ENCODE results near the gene TM2D3. TPM values are rescaled to one million over a fixed set of nuclear protein-coding genes. Genes with fewer than 3 reads are reported as not detected.

Gene TM2D3
- total and polyA plus RNA-seq, 10 of the 15 experiments (the other 5 are each of a cell fraction or from before 2014, with no cell fraction given), result 28.3 to 84.5 (median 45.0) TPM

GRCh38 chr15:101689901-101690300 is 37.7 kb upstream of the TM2D3 start:
- H3K4me1 ChIP-seq (ENCODE audit: control insufficient read depth, insufficient read depth, low read length), result peaks cover 10% of the 10 kb centered on the region
- ChIA-PET POLR2A (no interaction called here), CTCF (no interaction called here), RAD21 (ENCODE audit: unreplicated experiment) (no interaction called here), SMC1A (ENCODE audit: uncharacterized antibody, unreplicated experiment) (no interaction called here)
- no peaks in the 10 kb centered on the region for H3K27me3 ChIP-seq (replicated peaks in 1 of 2; ENCODE audit: control insufficient read depth in 2 of 2, insufficient read depth in 2 of 2, low read length in 1 of 2)
- WGBS (ENCODE audit: insufficient coverage, insufficient replicate concordance, low lambda C conversion rate, missing lambda C conversion rate), result 99% methylated on average over 6 of the region's 6 CpGs
- TF ChIP-seq, protein P1, sequence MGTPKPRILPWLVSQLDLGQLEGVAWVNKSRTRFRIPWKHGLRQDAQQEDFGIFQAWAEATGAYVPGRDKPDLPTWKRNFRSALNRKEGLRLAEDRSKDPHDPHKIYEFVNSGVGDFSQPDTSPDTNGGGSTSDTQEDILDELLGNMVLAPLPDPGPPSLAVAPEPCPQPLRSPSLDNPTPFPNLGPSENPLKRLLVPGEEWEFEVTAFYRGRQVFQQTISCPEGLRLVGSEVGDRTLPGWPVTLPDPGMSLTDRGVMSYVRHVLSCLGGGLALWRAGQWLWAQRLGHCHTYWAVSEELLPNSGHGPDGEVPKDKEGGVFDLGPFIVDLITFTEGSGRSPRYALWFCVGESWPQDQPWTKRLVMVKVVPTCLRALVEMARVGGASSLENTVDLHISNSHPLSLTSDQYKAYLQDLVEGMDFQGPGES (IDR thresholded peaks at IDR 0.05), result no peak
- TF ChIP-seq, protein P2, sequence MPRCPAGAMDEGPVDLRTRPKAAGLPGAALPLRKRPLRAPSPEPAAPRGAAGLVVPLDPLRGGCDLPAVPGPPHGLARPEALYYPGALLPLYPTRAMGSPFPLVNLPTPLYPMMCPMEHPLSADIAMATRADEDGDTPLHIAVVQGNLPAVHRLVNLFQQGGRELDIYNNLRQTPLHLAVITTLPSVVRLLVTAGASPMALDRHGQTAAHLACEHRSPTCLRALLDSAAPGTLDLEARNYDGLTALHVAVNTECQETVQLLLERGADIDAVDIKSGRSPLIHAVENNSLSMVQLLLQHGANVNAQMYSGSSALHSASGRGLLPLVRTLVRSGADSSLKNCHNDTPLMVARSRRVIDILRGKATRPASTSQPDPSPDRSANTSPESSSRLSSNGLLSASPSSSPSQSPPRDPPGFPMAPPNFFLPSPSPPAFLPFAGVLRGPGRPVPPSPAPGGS (IDR thresholded peaks at IDR 0.05; ENCODE audit: borderline replicate concordance, insufficient read depth, low read depth, low read length, poor library complexity, severe bottlenecking), result no peak
- no peak for TF ChIP-seq NR2F1 (conservative IDR thresholded peaks at IDR 0.05)
- ATAC-seq (no peak), FAIRE-seq (no peak), DNase-seq (ENCODE audit: low read depth, low spot score) (no peak)
- H3K79me2 ChIP-seq (ENCODE audit: control insufficient read depth, insufficient read depth, low read length), result no peaks in the 10 kb centered on the region
- H3K9me3 ChIP-seq (replicated peaks; ENCODE audit: control insufficient read depth, insufficient read depth, low read length), result peaks cover 1% of the 10 kb centered on the region; the same call in 2 of the 3 replicates
- H3K4me2 ChIP-seq (ENCODE audit: control insufficient read depth, insufficient read depth), result no peak overlapping the region
- peaks cover 0 to 3% of the 10 kb centered on the region in 2 experiments; a peak in 1 of 4 replicates for H3K36me3 ChIP-seq (ENCODE audit: control insufficient read depth in 2 of 2, insufficient read depth in 2 of 2, low read length in 1 of 2)
- intact Hi-C loops (cut with micrococcal nuclease; ENCODE audit: unreplicated experiment) (no loop called here), in situ Hi-C loops (cut with MboI) (no loop called here)
- H4K20me1 ChIP-seq (ENCODE audit: control insufficient read depth, insufficient read depth), result no peaks in the 10 kb centered on the region
- H3K27ac ChIP-seq (ENCODE audit: control insufficient read depth, insufficient read depth), result no peak overlapping the region
- no TSS peak for BruUV-seq (replicated peaks)
- no peak overlapping the region for H2AFZ ChIP-seq (ENCODE audit: control insufficient read depth, low read depth, low read length)
- H3K9ac ChIP-seq (ENCODE audit: control insufficient read depth, insufficient read depth, low read length), result no peak overlapping the region
- no peak overlapping the region for H3K4me3 ChIP-seq

DNA sequence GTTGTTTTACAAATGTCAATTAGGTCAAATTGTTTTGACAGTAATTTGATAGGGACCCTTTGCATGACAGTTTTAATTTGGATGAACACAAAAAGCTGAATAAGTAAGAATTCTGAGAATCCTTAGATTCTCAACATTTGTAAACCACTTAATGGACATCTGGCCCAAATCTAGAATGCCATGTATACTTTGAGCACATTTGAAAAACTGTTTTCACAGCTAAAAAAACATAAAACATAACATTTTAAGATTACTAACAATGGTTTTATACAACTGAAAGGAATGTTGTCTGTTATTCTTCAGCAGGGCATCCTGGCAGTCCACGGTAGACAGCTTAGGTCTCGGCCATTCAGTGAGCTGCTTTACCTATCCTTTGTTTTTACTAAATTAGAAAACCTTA is 34.5 kb upstream of the TM2D3 start:
- ChIA-PET RAD21 (ENCODE audit: unreplicated experiment) (no interaction called here), SMC1A (ENCODE audit: uncharacterized antibody, unreplicated experiment) (no interaction called here), CTCF (no interaction called here), POLR2A (no interaction called here)
- no peak overlapping the region for H2AFZ ChIP-seq (ENCODE audit: control insufficient read depth, low read depth, low read length)
- no peak overlapping the region for H3K9ac ChIP-seq (ENCODE audit: control insufficient read depth, insufficient read depth, low read length)
- H3K4me3 ChIP-seq, result no peak overlapping the region
- ATAC-seq (no peak), FAIRE-seq (no peak), DNase-seq (ENCODE audit: low read depth, low spot score) (no peak)
- H3K27me3 ChIP-seq (replicated peaks in 1 of 2; ENCODE audit: control insufficient read depth in 2 of 2, insufficient read depth in 2 of 2, low read length in 1 of 2), result no peaks in the 10 kb centered on the region
- H3K4me2 ChIP-seq (ENCODE audit: control insufficient read depth, insufficient read depth), result no peak overlapping the region
- H3K4me1 ChIP-seq (ENCODE audit: control insufficient read depth, insufficient read depth, low read length), result no peaks in the 10 kb centered on the region
- no peaks in the 10 kb centered on the region for H3K36me3 ChIP-seq (ENCODE audit: control insufficient read depth in 2 of 2, insufficient read depth in 2 of 2, low read length in 1 of 2)
- in situ Hi-C loops (cut with MboI) (no loop called here), intact Hi-C loops (cut with micrococcal nuclease; ENCODE audit: unreplicated experiment) (no loop called here)
- no TSS peak for BruUV-seq (replicated peaks)
- no peak overlapping the region for H3K27ac ChIP-seq (ENCODE audit: control insufficient read depth, insufficient read depth)
- no peaks in the 10 kb centered on the region for H3K9me3 ChIP-seq (replicated peaks; ENCODE audit: control insufficient read depth, insufficient read depth, low read length)
- H3K79me2 ChIP-seq (ENCODE audit: control insufficient read depth, insufficient read depth, low read length), result no peaks in the 10 kb centered on the region
- WGBS (ENCODE audit: insufficient coverage, insufficient replicate concordance, low lambda C conversion rate, missing lambda C conversion rate), result 96% methylated on average over 2 of the region's 2 CpGs
- no peaks in the 10 kb centered on the region for H4K20me1 ChIP-seq (ENCODE audit: control insufficient read depth, insufficient read depth)
- TF ChIP-seq ZNF24 (IDR thresholded peaks at IDR 0.05), result no peak
- no peak for TF ChIP-seq RUNX3 (IDR thresholded peaks at IDR 0.05; ENCODE audit: low read length)
- TF ChIP-seq, protein P3, sequence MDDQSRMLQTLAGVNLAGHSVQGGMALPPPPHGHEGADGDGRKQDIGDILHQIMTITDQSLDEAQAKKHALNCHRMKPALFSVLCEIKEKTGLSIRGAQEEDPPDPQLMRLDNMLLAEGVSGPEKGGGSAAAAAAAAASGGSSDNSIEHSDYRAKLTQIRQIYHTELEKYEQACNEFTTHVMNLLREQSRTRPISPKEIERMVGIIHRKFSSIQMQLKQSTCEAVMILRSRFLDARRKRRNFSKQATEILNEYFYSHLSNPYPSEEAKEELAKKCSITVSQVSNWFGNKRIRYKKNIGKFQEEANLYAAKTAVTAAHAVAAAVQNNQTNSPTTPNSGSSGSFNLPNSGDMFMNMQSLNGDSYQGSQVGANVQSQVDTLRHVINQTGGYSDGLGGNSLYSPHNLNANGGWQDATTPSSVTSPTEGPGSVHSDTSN (IDR thresholded peaks at IDR 0.05; ENCODE audit: insufficient replicate concordance, low read depth, low read length), result no peak
- TF ChIP-seq CHD4 (IDR thresholded peaks at IDR 0.05), result no peak
- TF ChIP-seq POLR2A (IDR thresholded peaks at IDR 0.05; ENCODE audit: low read depth, low read length), result no peak
- TF ChIP-seq YY1 (IDR thresholded peaks at IDR 0.05; ENCODE audit: low read depth, low read length), result no peak
- no peak for TF ChIP-seq CBX3 (IDR thresholded peaks at IDR 0.05; ENCODE audit: borderline replicate concordance, low read depth)
- no peak for TF ChIP-seq RFX5 (IDR thresholded peaks at IDR 0.05; ENCODE audit: low read depth, low read length)
- no peak for TF ChIP-seq ASH2L (IDR thresholded peaks at IDR 0.05; ENCODE audit: borderline replicate concordance, low read depth)
- TF ChIP-seq USF2 (IDR thresholded peaks at IDR 0.05; ENCODE audit: borderline replicate concordance, low read depth, low read length), result no peak
- no peak for TF ChIP-seq ESRRA (IDR thresholded peaks at IDR 0.05; ENCODE audit: low read length)
- no peak for TF ChIP-seq FOXK2 (IDR thresholded peaks at IDR 0.05)
- TF ChIP-seq FOXM1 (IDR thresholded peaks at IDR 0.05; ENCODE audit: low read depth, low read length), result no peak
